HG03060 (cell line): ENCODE results near the gene TOX3.

Experiments used
- ATAC-seq: cut with Tn5 transposase; IDR thresholded peaks from one replicate; pipeline ENCODE4 v1.9.1; 2021; ENCODE audit warnings: low read depth, moderate number of reproducible peaks; ENCODE audit not compliant: unreplicated experiment

Gene TOX3

DNA sequence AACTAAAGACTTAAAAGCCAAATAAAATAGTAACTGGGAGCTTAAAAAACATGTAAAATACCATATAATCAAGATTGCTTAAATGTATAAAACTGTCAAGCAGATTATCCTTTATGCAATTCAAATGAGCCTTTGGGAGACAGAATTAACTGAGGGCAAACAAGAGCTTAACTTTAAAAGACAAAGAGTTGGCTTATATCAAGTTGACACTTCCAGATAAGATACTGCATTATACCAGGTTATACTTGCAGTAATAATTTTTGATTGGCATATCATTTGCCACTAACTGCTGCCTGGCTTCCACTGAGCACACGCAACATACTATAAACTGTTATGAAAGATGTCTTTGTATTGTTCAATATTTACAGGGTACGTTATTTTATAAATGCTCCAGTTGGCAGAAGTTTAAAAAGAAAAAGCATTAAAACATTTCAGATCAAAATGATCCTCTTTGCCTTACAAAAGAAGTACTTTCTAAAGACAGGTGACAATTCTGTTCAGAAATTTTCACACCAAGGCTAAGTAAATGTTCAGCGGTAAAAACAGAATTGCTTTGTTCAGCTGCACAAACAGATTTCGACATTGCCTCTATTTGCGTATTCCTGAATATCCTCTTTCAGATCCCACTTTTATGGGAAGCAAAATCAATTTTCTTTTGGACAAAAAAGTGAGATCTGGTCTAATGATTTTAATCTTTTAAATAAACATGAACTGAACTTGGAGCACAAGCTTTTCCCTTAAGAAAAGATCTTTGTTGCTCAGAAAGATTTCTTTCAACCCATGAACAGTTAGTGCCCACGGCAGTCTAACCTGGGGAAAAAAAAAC is 50.7 kb downstream of the TOX3 start:
- no peak for ATAC-seq

- no peak for ATAC-seq
Observed at GRCh38 chr16:52494621-52495020, 52.3 kb downstream of the TOX3 start.

- ATAC-seq = no peak
Observed at GRCh38 chr16:52494145-52494544, 52.8 kb downstream of the TOX3 start.

- no peak for ATAC-seq
Observed at GRCh38 chr16:52492789-52493357, 54.1 kb downstream of the TOX3 start.

DNA sequence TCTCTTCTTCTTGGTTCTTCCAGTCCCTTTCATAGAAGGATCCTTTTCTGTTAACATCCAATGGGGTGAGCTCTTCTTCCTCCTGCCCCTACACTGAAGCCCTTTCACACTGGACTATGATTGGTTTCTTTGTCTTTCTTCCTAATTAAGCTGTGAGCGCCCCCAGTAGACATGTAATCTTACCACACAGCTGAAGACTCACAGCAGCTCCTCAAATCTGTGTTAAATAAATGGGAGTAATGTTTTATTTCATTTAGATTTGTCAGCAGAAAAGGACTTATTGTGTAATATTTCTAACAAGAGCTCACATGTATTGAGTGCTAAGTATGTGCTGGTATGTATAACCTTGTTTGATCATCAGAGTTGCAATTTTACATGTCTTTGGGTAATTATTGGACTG is 55.7 kb downstream of the TOX3 start:
- ATAC-seq = no peak

DNA sequence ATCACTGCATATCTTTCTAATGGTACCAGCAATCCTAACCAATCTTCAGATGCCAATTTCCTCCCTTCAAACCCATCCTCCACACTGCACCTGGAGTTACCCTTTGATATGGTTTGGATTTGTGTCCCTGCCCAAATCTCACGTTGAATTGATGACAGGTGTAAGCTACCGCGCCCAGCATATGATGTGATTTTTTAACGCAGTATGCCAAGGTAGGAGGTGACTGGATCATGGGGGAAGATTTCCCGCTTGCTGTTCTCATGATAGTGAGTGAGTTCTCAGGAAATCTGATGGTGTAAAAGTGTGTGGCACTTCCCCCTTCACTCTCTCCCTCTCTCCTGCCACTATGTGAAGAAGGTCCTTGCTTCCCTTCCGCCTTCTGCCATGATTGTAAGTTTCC is 57.0 kb downstream of the TOX3 start:
- no peak for ATAC-seq

DNA sequence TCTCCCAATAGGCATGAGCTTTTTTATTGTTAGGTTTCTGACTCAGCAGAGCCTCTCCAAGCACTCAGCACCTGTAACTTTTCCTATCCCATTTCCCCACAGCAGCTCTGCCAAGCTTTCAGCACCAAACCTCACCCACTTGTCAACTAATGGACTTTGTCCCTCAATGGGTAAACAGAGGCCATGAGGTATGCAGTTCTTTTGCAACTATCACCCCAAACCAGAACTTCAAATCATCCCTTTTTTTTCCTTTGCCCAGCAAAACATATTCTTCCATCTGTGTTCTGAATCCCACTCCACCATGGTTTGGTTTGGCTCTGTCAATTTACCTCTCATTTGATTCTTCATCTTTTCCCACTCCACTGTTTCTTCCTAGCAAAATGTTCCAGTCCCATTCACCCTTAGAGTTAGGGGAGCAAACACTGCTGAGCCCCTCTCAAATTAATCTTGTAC is 58.1 kb downstream of the TOX3 start:
- no peak for ATAC-seq

- ATAC-seq = no peak
Observed at GRCh38 chr16:52487849-52488457, 59.0 kb downstream of the TOX3 start.

GRCh38 chr16:52480237-52480636 is 66.7 kb downstream of the TOX3 start:
- no peak for ATAC-seq

DNA sequence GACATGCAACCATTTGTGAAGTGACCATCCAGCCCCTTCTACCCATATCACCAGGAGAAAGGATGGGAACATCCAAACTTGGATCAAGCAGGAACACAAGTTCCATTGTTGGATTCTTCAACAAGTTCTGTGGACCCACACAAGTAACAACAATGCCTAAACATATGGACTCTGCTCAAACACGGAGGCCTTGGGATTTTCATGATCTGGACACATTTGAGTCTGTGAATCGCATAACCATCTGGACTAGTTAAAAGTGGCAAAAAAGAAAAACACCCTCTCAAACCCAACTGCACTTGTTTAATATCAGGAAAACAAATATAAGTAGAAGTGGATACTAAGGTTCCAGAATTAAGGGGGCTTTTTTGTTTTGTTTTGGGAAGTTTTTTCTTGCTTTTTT is 70.8 kb downstream of the TOX3 start:
- no peak for ATAC-seq

GRCh38 chr16:52474679-52475078 is 72.3 kb downstream of the TOX3 start:
- no peak for ATAC-seq

GRCh38 chr16:52473096-52473495 is 73.8 kb downstream of the TOX3 start:
- no peak for ATAC-seq

DNA sequence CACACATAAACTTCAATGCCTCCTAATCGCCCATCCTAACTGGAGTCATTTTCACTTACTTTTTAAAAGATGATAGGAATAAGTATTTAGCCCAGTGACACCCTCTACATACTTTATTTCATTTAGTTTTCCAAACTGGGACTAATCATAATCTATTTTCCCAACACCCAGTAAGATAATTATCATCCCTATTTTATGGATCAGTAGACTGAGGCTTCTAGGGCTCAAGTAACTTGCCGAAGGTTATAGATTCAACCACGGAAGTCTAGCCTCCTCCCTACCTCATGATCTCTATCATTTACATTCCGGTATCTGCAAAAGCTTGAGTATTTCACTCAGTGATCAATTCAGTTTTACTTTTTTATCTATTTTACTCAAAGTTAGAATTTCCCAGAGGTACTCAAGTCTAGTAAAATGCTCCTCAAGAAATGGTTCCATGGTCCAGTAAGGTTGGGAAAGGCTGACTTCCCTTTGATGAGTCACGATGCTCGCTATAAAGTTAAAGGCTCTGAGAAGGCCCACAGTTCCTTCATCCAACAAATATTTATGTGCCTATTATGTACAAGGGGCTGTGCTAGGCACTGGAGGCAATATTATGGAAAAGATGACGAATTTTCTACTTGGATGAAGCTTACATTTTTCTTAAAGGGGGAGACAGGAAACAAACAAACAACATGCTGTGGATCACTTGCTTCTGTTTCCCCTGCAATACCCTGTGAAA is 75.1 kb downstream of the TOX3 start:
- ATAC-seq = no peak

DNA sequence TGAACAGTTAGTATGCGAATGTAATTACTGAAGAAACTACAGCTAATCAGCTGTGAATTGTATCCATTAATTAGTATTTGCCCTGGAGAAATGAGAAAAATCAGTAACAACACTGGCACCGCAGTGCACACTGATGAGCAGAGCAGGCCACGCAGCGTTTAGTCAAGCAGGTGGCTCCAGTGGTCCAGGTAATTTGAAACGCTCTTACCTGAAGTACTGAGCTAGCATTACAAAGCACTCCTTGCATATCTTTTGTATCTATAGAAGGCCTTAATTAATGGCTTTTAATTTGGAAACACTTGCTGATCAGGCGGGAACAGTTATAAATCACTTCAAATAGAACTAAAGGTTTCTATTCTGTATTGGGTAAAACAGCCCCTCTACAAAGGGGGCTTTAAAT is 76.4 kb downstream of the TOX3 start:
- ATAC-seq = no peak

GRCh38 chr16:52469775-52470174 is 77.2 kb downstream of the TOX3 start:
- no peak for ATAC-seq

DNA sequence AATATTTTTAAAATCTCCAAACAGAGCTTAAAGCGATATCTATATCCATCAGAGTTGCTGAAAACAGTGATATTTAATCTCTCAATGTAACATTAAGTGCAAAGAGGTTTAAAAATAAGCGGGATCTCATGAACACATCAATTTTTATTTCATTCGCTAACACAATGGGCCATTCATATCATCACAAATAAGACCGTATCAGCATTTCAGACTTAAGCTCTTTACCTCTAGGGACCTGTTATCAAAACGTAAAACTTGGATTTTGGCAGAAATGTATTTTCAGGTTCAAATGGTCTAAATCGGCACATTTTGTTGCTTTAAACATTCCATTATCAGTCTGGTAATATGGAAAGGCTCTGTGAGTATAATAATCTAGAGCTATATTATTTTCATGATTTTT is 77.9 kb downstream of the TOX3 start:
- no peak for ATAC-seq

DNA sequence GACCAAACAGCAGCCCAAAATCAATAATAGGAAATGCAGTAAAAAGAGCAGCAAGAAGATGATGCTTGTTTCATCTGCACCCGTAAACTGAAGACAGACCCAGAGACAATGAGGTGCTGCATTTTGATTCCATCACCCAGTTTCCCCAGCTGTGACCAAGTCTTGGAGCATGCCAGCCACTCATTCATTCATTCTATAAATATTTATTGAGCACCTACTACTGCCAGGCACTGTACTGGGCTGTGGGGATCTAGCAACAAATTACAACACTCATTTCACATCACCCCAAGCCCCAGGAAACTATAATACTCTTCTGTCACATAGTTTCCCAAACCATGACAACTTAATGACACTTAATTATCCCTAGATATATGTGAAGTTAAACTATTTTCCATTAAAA is 79.2 kb downstream of the TOX3 start:
- ATAC-seq = no peak

DNA sequence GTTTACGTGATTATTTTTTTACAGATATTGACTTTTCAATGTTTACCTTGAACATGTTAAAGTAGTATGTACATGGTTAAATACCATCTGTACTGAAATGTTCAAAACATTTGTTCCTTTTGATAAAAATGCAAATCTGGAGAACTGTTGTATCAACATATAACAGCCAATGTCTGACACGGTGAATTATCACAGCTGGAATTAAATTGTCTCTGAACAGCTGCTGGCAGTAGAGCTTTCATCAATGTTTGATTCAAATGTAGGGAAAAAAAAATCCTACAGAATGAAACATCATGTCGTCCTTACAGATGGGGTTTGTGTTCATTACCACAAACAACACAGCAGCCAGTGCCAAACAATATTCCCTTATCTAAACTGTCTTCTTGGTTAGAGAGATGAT is 79.9 kb downstream of the TOX3 start:
- ATAC-seq = no peak

DNA sequence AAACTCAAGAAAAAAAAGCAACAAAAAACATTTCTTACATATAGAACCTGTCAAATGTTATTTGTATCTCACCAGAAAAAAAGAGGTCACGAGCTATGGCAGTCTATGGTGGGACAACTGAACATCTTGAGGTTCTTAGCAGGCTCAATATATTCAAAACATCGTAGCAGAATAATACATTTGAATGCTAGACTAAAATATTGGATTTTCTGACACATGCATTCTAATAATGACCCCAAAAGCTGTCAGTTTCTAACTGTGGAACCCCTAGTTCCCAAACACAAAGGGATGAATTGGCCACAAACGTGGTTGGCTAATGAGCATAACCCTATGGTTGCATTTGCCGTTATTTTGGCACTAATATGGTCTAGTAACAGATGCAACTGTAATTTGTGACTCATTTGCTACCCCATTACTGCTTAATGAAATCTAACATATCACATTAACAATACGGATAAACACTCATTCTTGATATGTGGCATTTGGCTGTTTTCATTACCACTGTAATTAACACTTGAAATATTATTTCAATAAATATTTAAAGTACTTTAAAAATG is 81.2 kb downstream of the TOX3 start:
- ATAC-seq = no peak

DNA sequence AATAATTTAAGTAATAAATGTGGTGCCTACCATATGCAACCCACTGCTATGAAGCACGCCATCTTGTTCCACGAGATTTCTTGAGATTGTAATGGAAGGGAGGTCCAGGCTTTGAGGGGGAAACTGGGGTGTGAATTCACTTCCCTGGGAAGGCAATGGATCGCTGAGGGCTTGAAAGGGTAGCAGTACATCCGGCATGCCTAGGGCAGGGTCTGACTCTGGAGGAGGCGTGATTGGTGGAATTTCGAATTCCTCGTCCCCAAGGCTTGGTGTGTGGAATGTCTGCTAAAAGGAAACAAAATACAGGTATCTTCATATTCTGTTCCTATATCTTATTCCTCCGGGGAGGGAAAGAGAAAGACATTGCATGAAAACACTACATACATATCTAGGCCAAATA is 83.0 kb downstream of the TOX3 start:
- no peak for ATAC-seq

GRCh38 chr16:52462816-52463215 is 84.1 kb downstream of the TOX3 start:
- ATAC-seq = no peak
